ENCODE data around the gene PPM1H. TPM values are rescaled to one million over a fixed set of nuclear protein-coding genes. Genes with fewer than 3 reads are reported as not detected.

The PPM1H gene
- 6.1 to 7.5 TPM (median 7.2 TPM) in 5 replicates for total RNA-seq (2022; extraction: Qiagen RNA extraction)

GRCh38 chr12:62934799-62935674, at the start of gene PPM1H:
Gene PPM1H (minus strand): TSS chr12:62935150. CDS start chr12:62934736, 414 bp downstream.

Other genes starting within 250 kb of the PPM1H start
- gene AVPR1A, start 216.1 kb upstream of the PPM1H start, total RNA-seq (2022; extraction: Qiagen RNA extraction) = 0.04 to 0.09 TPM in 2 of 5 replicates, not detected in the others

All from A549 treated with Mapracorat at 1 μM for 4 hours (cell line).